EL (cell line): ENCODE measurements around the gene GALNT9.
"Not testable (repeated sequence)": the region's sequence is repeated elsewhere in the genome, so short reads cannot be mapped to it uniquely, and the experiment has no call there.

Experiments
- DNase-seq: peaks from one replicate; pipeline ENCODE4 v3.0.0-alpha.2; 2016

GALNT9 gene

DNA sequence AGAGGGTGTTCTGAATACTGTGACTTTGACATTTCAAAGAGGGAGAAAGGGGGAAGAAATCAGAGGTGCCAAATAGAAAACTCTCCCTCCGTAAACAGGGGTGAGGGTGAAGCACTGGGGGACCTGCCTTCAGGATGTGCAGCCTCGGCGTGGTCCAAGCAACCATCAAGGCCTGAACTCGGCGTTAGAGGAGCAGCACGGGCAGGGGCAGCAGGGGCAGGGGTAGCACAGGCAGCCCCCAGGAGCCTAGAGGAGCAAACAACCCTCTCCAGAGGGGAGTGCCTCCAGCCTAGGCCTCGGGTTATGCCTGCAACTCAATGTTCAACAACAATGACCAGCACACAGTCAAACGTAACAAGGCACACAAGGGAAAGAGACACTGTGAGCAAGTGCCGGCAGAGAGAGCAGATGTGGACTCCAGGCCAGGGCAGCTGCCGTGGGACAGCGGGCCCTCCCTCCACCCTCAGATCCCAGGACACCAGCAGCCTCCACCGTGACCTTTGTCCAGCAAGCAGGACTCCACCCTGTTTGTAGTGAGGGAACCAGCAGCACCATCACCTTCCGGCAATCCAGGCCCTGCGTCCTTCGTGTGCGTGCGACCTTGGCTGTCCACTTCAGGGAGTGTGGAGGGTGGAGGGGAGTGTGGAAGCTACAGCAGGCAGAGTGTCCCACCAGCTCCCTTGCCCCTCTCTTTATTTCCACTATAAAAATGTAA is 18.0 kb downstream of the GALNT9 start:
- DNase-seq = no peak

DNA sequence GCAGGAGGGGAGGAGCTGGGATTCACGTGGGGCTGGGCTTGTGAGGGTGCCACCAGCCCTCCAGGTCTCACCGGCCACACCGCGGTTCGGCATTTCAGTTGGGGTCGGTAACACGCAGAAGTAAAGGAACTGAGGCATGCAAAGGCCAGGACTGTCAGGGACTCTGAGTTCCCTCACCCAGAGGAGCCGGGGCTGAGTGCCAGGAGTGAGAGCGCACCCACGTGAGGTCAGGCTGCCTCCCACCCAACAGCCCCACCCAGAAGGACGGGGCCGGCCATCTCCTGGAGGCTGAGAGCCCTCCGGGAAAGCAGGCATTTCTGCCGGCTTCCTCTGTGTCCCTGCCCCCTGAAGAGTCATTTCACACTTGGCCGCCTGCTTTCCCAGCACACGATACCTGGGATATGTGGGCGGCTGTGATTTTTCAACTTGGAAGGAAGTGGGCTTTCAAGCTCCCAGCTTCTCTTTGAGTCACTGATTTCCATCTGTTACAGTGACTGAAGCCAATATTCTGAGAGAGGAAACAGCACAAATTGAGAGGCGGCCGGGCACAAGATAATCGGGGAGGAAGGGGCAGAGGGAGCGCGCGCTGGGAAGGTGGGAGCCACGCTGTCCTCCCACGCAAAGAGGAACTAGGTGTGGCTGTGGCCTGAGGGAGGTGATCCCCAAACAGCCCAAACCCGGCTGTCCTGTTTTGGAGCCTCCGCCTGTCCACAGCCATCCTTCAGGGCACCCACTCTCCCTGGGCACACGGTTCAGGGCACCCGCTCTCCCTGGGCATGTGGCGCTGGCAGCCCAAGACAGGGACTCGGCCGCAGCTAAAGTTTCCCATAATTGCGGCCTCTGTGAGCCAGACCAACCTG is 19.0 kb downstream of the GALNT9 start:
- DNase-seq = no peak

DNA sequence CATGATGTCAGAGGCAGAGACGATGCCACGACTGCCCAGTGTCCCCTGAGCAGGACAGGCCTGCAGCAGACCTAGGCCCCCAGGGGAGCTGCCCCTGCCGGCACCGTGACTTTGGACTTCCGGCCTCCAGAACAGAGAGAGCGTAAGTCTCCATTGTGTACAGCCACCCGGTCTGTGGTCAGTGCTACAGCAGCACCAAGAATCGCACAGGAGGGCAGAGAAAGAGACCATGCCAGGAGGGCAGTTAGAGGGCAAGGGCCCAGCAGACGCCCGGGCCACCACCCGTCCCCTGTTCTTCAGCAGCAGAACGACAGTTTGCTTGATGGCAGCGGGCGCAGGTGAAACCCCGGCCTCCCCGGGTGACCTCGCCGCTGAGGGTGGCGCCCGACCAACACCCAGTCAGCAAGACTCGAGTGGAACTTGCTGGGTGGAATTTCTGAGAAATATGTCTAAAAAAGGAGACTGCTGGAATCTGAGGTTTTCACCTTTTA is 19.7 kb downstream of the GALNT9 start:
- no peak for DNase-seq

DNA sequence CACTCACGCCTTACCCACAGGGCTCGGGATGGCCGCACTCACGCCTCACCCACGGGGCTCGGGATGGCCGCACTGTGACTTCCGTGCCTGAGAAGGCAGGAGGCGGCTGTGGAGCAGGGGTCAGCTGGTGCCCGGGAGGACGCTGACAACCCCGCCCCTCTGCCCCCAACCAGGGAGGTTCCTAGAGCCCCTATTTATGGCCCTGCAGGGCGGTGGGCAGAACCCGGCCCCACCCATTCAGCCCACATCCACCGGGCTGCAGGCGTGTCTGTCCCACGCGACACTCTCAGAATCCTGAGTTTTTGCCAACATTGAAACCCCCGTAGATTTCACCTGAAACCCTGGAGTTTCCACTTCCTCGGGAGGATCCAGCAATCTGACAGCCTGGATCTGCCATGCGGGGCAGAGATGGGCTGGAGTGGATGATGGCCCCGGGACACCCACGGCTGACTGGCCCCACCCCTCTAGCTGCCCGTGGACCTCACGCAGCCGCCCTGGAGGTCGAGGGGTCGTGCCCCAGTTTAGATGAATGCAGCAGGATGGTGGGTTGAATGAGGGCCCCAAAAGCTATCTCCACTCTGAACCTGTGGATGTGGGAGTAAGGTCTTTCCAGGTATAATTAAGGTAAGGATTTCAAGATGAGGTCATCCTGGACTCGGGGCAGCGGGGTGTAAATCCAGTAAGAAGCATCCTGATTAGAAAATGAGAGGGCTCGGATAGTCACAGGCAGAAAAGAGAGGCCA is 20.4 kb downstream of the GALNT9 start:
- DNase-seq = no peak

DNA sequence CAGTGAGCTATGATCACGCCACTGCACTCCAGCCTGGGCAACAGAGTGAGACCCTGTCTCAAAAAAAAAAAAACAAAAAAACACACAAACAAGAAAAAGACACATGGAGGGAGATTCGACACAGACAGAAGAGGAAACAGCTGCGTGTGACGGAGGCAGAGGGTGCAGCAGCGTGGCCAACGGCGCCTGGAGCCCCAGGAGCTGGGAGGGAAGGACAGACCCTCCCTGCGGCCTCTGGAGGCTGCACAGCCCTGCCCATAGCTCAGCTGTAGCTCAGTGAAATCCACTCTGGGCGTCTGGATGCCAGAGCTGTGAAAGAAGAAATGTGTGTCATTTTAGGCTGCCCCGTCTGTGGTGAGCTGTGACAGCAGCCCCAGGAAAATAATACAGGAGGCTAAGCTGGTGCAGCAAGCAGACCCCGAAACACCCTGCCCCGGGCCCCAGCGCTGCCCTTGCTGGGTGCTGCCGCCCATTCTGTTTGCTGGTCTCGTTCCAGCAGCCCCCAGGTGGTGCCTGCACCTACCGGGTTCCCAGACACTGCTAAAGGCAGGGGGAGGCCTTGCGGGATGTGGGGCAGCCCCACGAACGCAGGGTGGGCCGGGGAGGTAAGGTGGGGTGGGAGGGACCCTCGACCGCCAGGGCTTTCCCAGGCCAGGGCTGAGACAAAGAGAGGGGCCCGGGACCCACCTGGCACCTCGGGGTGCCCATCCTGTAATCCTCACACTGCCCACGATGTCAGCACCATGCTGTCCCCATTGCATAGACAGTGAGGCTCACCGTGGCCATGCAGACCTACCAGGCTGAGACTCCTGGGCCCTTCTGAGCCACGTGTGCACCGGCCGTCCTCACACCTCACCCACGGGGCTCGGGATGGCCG is 21.2 kb downstream of the GALNT9 start:
- DNase-seq = no peak

DNA sequence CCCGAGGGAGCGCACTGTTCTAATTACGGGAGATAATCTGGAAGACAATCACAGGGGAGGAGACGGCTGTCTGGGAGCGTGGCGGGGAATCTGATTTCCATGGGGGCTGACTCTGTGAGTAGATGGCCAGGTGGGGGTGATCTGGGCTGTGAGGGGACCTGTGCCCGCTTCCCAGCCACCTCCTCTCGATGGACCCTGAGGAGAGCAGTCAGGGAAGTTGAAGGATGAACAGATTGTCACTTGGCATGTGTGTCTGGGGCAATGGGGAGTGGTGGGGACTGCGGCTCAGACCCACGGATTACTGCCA is 22.6 kb downstream of the GALNT9 start:
- DNase-seq = no peak

DNA sequence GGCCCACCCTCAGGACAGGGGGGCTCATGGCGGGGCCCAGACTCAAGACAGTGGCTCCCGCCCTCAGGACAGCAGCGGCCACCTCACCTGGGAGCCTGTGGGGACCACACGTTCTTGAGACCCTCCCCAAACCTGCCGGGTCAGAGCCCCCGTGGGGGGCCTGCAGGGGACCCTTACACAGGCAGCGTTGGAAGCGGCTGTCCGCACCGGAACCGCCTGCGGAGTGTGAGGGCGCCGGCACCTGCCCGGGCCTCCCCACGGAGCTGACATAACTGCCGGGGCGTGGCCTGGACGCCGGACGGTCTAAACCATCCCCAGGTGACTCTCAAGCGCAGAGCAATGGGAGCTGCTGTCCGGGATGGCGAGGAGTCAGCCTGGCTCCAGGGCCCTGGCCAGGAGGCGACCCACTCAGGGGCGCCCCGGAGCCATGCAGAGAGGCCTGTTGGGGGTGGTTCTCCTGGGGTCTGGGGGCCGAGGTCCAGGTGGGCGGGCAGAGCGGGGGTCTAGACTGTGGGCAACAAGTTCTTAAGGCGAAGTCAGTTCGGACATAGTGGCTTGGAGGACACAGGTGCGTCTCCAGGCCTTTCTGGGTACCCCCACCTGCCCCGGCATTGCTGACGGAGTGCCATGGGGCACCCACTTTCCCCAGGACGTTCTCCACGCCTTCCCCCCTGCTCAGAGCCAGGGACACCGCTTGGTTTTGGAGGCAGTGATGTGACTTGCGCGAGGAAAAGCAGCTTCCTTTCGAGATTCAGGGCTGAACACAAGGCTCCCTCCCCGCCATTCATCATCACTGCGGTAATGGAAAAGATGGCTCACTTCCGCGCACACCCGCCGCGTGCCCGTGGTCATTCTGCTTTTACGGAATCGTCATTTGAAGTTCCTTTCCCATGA is 23.2 kb downstream of the GALNT9 start:
- no peak for DNase-seq

DNA sequence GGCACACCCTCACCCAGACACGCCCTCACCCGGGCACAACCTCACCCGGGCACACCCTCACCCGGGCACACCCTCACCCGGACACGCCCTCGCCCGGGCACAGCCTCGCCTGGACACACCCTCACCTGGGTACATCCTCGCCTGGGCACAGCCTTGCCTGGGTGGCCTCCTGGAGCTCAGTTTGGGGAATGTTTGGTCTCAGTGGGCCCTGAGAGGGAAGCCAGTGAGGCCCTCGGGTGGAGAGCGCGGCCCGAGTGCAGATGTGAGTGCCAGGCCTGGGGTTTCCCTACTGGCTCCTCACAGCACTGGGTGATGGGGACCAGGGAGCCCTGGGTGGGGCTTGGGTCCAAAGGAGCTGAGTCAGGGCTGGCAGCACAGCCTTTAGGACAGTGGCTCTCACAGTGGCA is 23.8 kb downstream of the GALNT9 start:
- no peak for DNase-seq

DNA sequence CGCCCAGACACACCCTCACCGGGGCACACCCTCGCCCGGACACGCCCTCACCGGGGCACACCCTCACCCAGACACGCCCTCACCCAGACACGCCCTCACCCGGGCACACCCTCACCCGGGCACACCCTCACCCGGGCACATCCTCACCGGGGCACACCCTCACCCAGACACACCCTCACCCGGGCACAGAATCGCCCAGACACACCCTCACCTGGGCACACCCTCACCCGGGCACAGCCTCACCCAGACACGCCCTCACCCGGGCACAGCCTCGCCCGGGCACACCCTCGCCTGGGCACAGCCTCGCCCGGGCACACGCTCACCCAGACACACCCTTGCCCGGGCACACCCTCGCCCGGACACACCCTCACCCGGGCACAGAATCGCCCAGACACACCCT is 24.5 kb downstream of the GALNT9 start:
- not testable (repeated sequence) for DNase-seq

DNA sequence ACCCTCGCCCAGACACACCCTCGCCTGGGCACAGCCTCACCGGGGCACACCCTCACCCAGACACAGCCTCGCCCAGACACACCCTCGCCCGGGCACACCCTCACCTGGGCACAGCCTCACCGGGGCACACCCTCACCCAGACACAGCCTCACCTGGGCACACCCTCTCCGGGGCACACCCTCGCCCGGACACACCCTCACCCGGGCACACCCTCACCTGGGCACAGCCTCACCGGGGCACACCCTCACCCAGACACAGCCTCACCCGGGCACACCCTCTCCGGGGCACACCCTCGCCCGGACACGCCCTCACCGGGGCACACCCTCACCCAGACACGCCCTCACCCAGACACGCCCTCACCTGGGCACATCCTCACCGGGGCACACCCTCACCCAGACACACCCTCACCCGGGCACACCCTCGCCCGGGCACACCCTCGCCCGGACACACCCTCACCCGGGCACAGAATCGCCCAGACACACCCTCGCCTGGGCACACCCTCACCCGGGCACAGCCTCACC is 25.5 kb downstream of the GALNT9 start:
- DNase-seq = not testable (repeated sequence)

DNA sequence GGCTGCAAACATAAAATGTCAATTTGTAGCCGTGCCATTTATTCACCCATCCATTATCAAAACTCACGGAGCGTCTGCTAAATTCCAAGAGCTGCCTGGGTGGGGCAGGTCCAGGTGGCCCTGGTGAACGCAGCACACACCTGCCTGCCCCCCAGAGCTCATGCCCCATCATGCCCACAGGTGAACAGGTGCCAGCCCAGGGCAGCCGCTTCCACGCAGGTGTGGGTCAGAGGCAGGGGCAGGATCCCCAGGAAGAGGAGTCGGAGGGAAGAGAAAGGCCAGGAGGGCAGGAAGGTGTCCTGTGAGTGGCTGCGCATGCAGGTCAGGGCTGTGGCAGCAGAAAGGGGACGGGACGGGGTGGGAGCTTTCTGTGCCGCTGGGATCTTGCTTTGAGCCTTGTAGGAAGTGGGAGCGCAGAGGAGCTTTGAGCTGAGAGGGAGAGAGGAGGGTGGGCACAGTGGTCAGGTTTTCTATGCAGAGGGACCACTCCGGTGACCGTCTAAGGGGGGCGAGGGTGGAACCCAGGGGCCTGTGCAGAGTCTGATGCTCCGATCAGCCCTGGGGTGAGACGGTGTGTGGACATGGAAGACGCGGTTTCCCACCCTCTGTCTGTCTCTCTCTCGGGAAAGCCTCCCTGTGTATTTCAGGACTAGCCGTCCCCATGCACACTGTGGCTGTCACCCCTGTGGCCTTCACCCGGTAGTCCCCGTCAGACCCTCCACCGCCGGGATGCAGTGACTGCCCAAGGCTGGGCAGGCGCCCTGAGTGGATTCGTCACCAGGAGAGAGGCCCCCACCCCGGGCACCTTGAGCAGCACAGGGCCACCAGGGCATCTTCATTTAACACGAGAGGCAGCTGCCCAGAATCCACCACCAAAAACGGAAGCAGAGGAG is 26.7 kb downstream of the GALNT9 start:
- DNase-seq = no peak

DNA sequence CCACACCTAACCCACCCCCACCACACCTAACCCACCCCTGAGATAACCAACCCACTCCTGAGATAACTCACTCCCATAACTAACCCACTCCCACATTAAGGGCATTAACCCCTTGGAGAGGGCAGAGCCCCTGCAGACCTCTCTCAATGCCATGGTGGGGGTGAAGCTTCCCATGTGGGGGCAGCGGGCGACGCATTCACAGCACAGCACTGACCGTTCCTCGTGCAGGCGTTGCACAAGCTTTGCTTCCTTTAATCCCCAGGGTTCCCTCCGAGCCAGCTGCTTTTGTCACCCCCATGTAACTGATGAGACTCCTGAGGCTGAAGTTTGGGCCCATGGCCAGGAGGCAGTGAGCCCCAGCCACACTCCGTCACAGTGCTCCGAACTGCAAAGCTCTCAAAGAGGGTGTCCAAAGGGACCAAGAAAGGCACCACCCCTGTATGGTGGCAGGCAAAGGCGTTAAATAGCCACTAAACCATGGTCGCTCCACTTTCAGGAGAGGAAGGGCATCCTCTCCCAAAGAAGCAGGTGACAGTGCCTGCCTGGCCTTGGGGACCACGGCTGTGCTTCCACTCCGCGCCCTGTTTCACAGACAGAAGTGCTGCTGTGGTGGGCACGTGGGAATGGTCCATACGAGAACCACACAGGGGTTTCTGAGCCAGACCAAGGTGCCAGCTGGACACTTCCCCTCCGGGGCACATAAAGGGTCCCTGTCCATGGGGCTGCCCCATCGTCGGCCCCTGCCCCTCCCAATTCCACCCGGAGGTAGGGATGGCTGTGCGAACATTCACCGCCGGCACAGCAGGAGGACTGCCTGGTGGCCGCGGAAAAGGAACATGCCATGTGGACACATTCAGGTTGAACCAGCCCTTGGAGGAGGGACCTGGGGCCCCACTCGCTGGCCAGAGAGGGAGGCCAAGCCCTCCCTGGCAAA is 28.3 kb downstream of the GALNT9 start:
- DNase-seq = no peak

DNA sequence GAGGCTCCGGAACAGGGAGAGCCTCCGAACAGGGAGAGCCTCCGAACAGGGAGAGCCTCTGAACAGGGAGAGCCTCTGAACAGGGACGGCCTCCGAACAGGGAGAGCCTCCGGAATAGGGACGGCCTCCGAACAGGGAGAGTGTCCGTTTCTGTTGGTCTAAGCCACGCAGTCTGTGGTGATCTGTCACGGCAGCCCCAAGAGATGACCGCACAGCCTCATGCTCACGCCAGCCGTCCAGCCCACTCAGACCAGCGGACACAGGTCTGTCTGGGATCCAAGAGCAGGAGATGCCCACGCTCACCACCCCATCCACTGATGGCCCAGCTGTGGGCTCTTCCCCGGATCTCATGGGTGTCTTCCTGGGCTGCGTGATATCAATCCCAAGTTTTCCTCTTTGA is 33.3 kb downstream of the GALNT9 start:
- DNase-seq = no peak

DNA sequence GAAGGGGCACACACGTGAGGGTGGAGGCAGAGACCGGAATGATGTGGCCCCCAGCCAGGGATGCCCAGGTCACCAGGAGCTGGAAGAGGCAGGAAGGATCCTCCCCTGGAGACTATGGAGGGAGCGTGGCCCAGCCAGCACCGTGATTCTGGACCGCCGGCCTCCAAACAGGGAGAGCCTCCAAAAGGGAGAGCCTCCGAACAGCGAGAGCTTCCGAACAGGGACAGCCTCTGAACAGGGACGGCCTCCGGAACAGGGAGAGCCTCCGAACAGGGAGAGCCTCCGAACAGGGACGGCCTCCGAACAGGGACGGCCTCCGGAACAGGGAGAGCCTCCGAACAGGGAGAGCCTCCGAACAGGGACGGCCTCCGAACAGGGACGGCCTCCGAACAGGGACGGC is 33.8 kb downstream of the GALNT9 start:
- not testable (repeated sequence) for DNase-seq

DNA sequence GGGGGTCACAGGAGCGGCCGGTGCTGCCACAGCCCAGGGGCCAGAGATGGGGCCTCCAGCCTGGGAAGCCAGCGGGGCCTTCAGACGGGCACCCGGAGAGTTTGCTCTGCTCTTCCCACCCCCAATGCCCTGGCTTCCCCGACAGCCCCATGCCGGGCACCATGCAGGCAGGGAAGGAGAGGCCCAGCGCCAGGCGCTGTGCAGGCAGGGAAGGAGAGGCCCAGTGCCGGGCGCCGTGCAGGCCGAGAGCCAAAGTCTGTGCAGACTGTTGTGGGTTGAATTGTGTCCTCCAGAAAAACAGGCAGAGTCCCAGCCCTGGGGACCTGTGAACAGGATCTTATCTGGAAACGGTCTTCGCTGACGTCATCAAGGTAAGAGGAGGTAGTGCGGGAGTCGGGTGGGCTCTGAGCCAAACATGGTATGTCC is 34.3 kb downstream of the GALNT9 start:
- no peak for DNase-seq

DNA sequence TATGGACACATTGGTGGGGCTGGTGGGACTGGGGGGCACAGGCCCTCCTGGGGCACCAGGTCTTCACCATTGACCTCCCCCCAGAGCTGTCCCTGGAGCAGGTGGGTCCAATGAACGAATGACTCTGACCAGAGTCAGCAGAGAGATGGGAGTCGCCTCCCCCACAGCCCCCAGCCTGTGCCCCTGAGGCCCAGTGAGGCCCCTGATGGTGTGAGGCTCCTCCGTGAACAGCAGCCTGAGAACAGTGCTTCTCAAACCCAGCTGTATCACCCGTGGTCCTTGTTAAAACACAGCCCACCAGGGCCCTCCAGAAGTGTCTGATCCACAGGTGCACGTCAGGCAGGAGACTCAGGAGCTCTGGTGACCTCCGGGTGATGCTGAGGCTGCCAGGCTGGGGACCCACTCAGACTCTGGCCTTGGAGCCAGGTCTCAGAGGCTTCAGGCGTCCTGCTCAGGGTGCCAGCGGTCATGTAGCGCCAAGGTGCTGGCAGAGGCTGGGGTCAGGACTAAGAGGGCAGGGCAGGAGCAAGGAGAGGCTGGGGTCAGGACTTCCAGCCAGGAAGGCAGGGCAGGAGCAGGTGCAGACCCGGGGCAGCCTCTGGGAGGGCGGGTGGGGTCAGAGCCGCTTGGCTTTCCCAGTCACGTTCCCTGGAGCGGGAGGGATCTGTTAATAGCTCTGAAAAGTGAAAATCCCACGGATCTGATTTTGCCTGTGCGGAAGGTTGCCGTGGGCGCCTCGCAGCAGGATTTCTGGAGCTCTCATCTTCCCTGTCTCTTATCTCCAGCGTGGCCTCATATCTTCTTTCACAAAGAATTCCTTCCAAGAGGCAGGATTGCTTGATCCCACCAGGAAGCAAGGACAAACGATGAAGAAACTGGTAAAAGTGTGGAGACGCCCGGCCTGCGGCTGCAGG is 35.0 kb downstream of the GALNT9 start:
- DNase-seq = no peak
